NK-92 (cell line): ENCODE measurements around the gene CACNA1E.

ENCODE experiments used
- DNase-seq: peaks from one replicate; lab custom pipeline; 2025; ENCODE audit not compliant: unreplicated experiment; lab: John Stamatoyannopoulos, UW

CACNA1E gene

GRCh38 chr1:181626279-181626938 lies 143.1 kb downstream of the CACNA1E start:
- DNase-seq: no peak

- DNase-seq: no peak
Measured at GRCh38 chr1:181630398-181630797, 147.1 kb downstream of the CACNA1E start.

GRCh38 chr1:181630838-181631237 lies 147.5 kb downstream of the CACNA1E start:
- DNase-seq: no peak

GRCh38 chr1:181632492-181632891 lies 149.2 kb downstream of the CACNA1E start:
- DNase-seq: no peak

- no peak for DNase-seq
Measured at GRCh38 chr1:181632960-181633359, 149.6 kb downstream of the CACNA1E start.

- no peak for DNase-seq
Measured at GRCh38 chr1:181635110-181635509, 151.8 kb downstream of the CACNA1E start.

GRCh38 chr1:181637998-181638397 lies 154.7 kb downstream of the CACNA1E start:
- DNase-seq: no peak

GRCh38 chr1:181640956-181641355 lies 157.6 kb downstream of the CACNA1E start:
- DNase-seq: no peak

GRCh38 chr1:181643631-181644030 lies 160.3 kb downstream of the CACNA1E start:
- DNase-seq: no peak

- no peak for DNase-seq
Measured at GRCh38 chr1:181645171-181645570, 161.9 kb downstream of the CACNA1E start.

- DNase-seq: no peak
Measured at GRCh38 chr1:181646710-181647109, 163.4 kb downstream of the CACNA1E start.

GRCh38 chr1:181647314-181648035 lies 164.2 kb downstream of the CACNA1E start:
- no peak for DNase-seq

- DNase-seq: no peak
Measured at GRCh38 chr1:181651276-181651675, 168.0 kb downstream of the CACNA1E start.

- DNase-seq: no peak
Measured at GRCh38 chr1:181655756-181656155, 172.4 kb downstream of the CACNA1E start.

- DNase-seq: no peak
Measured at GRCh38 chr1:181656491-181656890, 173.2 kb downstream of the CACNA1E start.

GRCh38 chr1:181658581-181658980 lies 175.3 kb downstream of the CACNA1E start:
- no peak for DNase-seq

GRCh38 chr1:181659321-181659957 lies 176.1 kb downstream of the CACNA1E start:
- DNase-seq: no peak

- no peak for DNase-seq
Measured at GRCh38 chr1:181660621-181661020, 177.3 kb downstream of the CACNA1E start.

- DNase-seq: no peak
Measured at GRCh38 chr1:181661569-181661968, 178.3 kb downstream of the CACNA1E start.

GRCh38 chr1:181662606-181663005 lies 179.3 kb downstream of the CACNA1E start:
- DNase-seq: no peak

- no peak for DNase-seq
Measured at GRCh38 chr1:181664543-181664942, 181.2 kb downstream of the CACNA1E start.

GRCh38 chr1:181669246-181669645 lies 185.9 kb downstream of the CACNA1E start:
- no peak for DNase-seq
